Calu3 (cell line): Measurements from ENCODE around the gene DYRK2. TPM values are rescaled to one million over a fixed set of nuclear protein-coding genes. Genes with fewer than 3 reads are reported as not detected.

Experiments
- BruUV-seq: library from RNA; stranded (reverse); fragments of 400-500 nt; replicated peaks from 2 replicates; lab custom pipeline; 2021; lab: Mats Ljungman, UMichigan
- CTCF ChIA-PET: fragments of 300-600 bp; sonication (Branson Sonifier 250); formaldehyde crosslinking; loops from one replicate; lab custom pipeline; 2022; ENCODE audit warnings: antibody characterized with exemption; lab: Charles Lee
- DNase-seq: peaks from one replicate; pipeline ENCODE4 v3.0.0; 2022
- H3K27ac Mint-ChIP-seq: one replicate; pipeline ENCODE4 v1.8.0; 2022; ENCODE audit warnings: mixed read lengths; ENCODE audit not compliant: unreplicated experiment
- H3K27me3 Mint-ChIP-seq: one replicate; pipeline ENCODE4 v1.8.0; 2022; ENCODE audit warnings: mixed read lengths; ENCODE audit not compliant: unreplicated experiment
- H3K36me3 Mint-ChIP-seq: one replicate; pipeline ENCODE4 v1.8.0; 2022; ENCODE audit warnings: mild to moderate bottlenecking, moderate library complexity, mixed read lengths; ENCODE audit not compliant: insufficient read depth, unreplicated experiment
- H3K4me1 Mint-ChIP-seq: one replicate; pipeline ENCODE4 v1.8.0; 2022; ENCODE audit warnings: mild to moderate bottlenecking, low read depth, mixed read lengths; ENCODE audit not compliant: unreplicated experiment
- H3K4me3 Mint-ChIP-seq: one replicate; pipeline ENCODE4 v1.8.0; 2022; ENCODE audit warnings: mild to moderate bottlenecking, low read depth, moderate library complexity, mixed read lengths; ENCODE audit not compliant: unreplicated experiment
- H3K9me3 Mint-ChIP-seq: one replicate; pipeline ENCODE4 v1.8.0; 2022; ENCODE audit warnings: low read depth, mixed read lengths; ENCODE audit not compliant: unreplicated experiment
- intact Hi-C: fragments of 100-400 bp; cut with micrococcal nuclease; formaldehyde crosslinking; loops from one replicate; pipeline ENCODE4 v1.10.0; 2022; ENCODE audit not compliant: unreplicated experiment
- total RNA-seq: library from RNA; stranded (reverse); gene quantifications from 2 replicates; pipeline ENCODE4 v1.2.3, GENCODE V29; 2022
- TF ChIP-seq, protein P1 (sequence below): fragments of 200-600 bp; IDR thresholded peaks from one replicate; pipeline ENCODE4 v1.8.0; 2022; ENCODE audit warnings: antibody characterized with exemption; ENCODE audit not compliant: unreplicated experiment

The DYRK2 gene
- total RNA-seq, 1 experiment from 2014 or later, result 62.3 TPM

DNA sequence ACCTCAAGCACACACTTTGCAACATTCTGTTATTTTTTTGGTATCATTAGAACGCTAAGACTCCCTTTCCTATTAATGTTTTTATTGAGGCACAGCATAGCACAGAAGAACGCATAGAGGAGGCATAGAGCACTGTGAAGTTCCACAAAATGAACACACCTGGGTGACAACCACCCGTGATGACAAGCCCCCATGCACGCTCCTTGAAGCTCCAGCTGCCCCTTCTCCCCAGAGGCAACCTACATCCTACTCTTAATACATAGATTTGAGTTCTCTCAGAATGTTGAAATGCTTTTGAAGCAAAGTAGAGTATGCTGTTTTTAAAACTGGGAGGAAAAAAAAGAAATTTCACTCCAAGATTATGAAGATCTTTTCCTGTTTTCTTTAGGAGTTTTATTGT lies 55.5 kb downstream of the DYRK2 start:
- Mint-ChIP-seq H3K27ac (no peak overlapping the region), H3K4me3 (no peak overlapping the region), H3K4me1 (peaks cover 12% of the 10 kb centered on the region), H3K27me3 (no peaks in the 10 kb centered on the region), H3K9me3 (no peaks in the 10 kb centered on the region), H3K36me3 (no peaks in the 10 kb centered on the region)
- intact Hi-C loops, result no loop called here
- TF ChIP-seq, protein P1, sequence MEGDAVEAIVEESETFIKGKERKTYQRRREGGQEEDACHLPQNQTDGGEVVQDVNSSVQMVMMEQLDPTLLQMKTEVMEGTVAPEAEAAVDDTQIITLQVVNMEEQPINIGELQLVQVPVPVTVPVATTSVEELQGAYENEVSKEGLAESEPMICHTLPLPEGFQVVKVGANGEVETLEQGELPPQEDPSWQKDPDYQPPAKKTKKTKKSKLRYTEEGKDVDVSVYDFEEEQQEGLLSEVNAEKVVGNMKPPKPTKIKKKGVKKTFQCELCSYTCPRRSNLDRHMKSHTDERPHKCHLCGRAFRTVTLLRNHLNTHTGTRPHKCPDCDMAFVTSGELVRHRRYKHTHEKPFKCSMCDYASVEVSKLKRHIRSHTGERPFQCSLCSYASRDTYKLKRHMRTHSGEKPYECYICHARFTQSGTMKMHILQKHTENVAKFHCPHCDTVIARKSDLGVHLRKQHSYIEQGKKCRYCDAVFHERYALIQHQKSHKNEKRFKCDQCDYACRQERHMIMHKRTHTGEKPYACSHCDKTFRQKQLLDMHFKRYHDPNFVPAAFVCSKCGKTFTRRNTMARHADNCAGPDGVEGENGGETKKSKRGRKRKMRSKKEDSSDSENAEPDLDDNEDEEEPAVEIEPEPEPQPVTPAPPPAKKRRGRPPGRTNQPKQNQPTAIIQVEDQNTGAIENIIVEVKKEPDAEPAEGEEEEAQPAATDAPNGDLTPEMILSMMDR, result no peak
- DNase-seq, result no peak
- CTCF ChIA-PET, result no interaction called here
- BruUV-seq, result no TSS peak

GRCh38 chr12:67705394-67706370 lies 57.1 kb downstream of the DYRK2 start:
- TF ChIP-seq, protein P1, result no peak
- H3K4me3 Mint-ChIP-seq, result no peak overlapping the region
- BruUV-seq, result no TSS peak
- CTCF ChIA-PET, result interaction anchor here (1.0 kb wide), 1 partner anchor 229 kb away, joined by 4 read pairs; no protein-coding TSS in a partner anchor
- H3K27ac Mint-ChIP-seq, result peak overlapping the region; percentile 31
- no peak for DNase-seq
- H3K27me3 Mint-ChIP-seq, result no peaks in the 10 kb centered on the region
- H3K9me3 Mint-ChIP-seq, result no peaks in the 10 kb centered on the region
- peaks cover 24% of the 10 kb centered on the region for H3K4me1 Mint-ChIP-seq
- no peaks in the 10 kb centered on the region for H3K36me3 Mint-ChIP-seq
- intact Hi-C loops, result no loop called here

- Mint-ChIP-seq H3K27me3 (no peaks in the 10 kb centered on the region), H3K27ac (no peak overlapping the region), H3K36me3 (no peaks in the 10 kb centered on the region), H3K9me3 (no peaks in the 10 kb centered on the region), H3K4me1 (peaks cover 31% of the 10 kb centered on the region), H3K4me3 (no peak overlapping the region)
- TF ChIP-seq, protein P1, result no peak
- DNase-seq, result no peak
- CTCF ChIA-PET, result no interaction called here
- intact Hi-C loops, result loop anchor here (2.0 kb wide), 1 partner anchor 53 kb away; no protein-coding TSS in a partner anchor
- BruUV-seq, result no TSS peak
Observed at GRCh38 chr12:67709367-67709954, 60.9 kb downstream of the DYRK2 start.

DNA sequence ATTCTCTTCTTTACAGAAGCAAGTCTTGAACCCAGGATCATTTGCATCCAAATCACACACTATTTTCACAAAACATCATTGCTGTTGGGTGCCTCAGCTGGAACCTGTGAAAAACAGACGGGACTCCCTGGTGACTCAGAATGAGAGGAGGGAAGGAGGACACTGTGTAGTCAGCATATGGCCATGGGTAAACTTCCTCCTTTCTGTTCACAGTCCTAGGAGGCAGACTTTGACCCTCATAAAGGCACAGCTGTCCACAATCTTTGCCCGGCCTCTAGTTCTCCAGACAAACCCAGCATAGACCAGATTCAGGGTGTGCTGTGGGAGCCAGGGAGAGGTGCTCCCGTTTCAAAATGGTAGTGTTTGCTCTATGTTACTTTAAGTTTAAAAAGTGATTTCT lies 62.0 kb downstream of the DYRK2 start:
- Mint-ChIP-seq H3K27ac (peak overlapping the region; percentile 19), H3K4me3 (no peak overlapping the region), H3K4me1 (peaks cover 34% of the 10 kb centered on the region), H3K36me3 (no peaks in the 10 kb centered on the region), H3K9me3 (no peaks in the 10 kb centered on the region), H3K27me3 (no peaks in the 10 kb centered on the region)
- no TSS peak for BruUV-seq
- TF ChIP-seq, protein P1, result no peak
- DNase-seq, result peak; percentile 59
- intact Hi-C loops, result no loop called here
- CTCF ChIA-PET, result interaction anchor here (0.6 kb wide), 1 partner anchor 25 kb away, joined by 4 read pairs; no protein-coding TSS in a partner anchor
